Ascending aorta (tissue), 2 donors: Measurements from ENCODE around the gene MSL3. TPM values are rescaled to one million over a fixed set of nuclear protein-coding genes. Genes with fewer than 3 reads are reported as not detected.

Experiments used
- DNase-seq, 2 donors: peaks; one replicate each; pipeline ENCODE4 v3.0.0-alpha.2; 2019; ENCODE audit warnings: low spot score in 2 of 2
- H3K27ac ChIP-seq, 2 donors: fragments of 200-600 bp; sonication (generic); one replicate each; pipeline ENCODE4 v1.5.1; 2016 to 2017; ENCODE audit warnings: mild to moderate bottlenecking in 1 of 2
- H3K27me3 ChIP-seq: fragments of 200-600 bp; sonication (generic); one replicate; pipeline ENCODE4 v1.5.1; 2017
- H3K36me3 ChIP-seq, 2 donors: fragments of 200-600 bp; sonication (generic); one replicate each; pipeline ENCODE4 v1.5.1; 2016
- H3K4me1 ChIP-seq, 2 donors: fragments of 200-600 bp; sonication (generic); one replicate each; pipeline ENCODE4 v1.5.1; 2016 to 2017; ENCODE audit warnings: mild to moderate bottlenecking in 1 of 2
- H3K4me3 ChIP-seq, 2 donors: fragments of 200-600 bp; sonication (generic); one replicate each; pipeline ENCODE4 v1.5.1; 2016 to 2017; ENCODE audit warnings: mild to moderate bottlenecking in 1 of 2
- H3K9me3 ChIP-seq, 2 donors: fragments of 200-600 bp; sonication (generic); one replicate each; pipeline ENCODE4 v1.5.1; 2016
- intact Hi-C: fragments of 100-400 bp; cut with DNase I; formaldehyde crosslinking; loops from one replicate; pipeline ENCODE4 v1.15.1; 2023
- total RNA-seq: library from RNA; depleted of rRNA; stranded (reverse); fragments of >200 nt; gene quantifications from one replicate; pipeline ENCODE4 v1.1.0, GENCODE V29; 2016
- TF ChIP-seq, protein P1 (sequence below), 3 experiments: fragments of 200-600 bp in 2 of 3; fragments of 450-650 bp in 1 of 3; sonication (generic) in 2 of 3; IDR thresholded peaks; one replicate each; pipeline ENCODE4 v1.5.1; 2016 to 2019; ENCODE audit warnings: antibody characterized with exemption in 3 of 3, mild to moderate bottlenecking in 1 of 3, moderate library complexity in 1 of 3

MSL3 gene
- total RNA-seq, 1 donor from 2014 or later, result 28.5 TPM

DNA sequence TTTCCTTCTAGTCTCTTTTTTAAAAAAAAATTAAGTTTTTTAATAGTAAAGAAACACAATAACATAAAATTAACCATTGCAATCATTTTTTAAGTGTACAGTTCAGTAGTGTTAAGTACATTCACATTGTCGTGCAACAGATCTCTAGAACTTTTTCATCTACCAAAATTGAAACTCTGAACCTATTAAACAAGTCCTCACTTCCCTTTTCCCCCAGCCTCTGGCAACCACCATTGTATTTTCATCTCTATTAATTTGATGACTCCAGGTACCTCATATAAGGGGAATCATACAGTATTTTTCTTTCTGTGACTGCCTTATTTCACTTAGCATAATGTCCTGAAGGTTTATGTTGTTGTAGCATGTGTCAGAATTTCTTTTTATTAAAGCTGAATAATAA, 31.8 kb downstream of the MSL3 start:
- Histone ChIP-seq H3K4me1 (no peaks in the 10 kb centered on the region), H3K9me3 (no peaks in the 10 kb centered on the region), H3K36me3 (no peaks in the 10 kb centered on the region), H3K27me3 (no peaks in the 10 kb centered on the region), H3K27ac (no peak overlapping the region), H3K4me3 (no peak overlapping the region)
- DNase-seq, result no peak
- intact Hi-C loops, result no loop called here
- TF ChIP-seq, protein P1, sequence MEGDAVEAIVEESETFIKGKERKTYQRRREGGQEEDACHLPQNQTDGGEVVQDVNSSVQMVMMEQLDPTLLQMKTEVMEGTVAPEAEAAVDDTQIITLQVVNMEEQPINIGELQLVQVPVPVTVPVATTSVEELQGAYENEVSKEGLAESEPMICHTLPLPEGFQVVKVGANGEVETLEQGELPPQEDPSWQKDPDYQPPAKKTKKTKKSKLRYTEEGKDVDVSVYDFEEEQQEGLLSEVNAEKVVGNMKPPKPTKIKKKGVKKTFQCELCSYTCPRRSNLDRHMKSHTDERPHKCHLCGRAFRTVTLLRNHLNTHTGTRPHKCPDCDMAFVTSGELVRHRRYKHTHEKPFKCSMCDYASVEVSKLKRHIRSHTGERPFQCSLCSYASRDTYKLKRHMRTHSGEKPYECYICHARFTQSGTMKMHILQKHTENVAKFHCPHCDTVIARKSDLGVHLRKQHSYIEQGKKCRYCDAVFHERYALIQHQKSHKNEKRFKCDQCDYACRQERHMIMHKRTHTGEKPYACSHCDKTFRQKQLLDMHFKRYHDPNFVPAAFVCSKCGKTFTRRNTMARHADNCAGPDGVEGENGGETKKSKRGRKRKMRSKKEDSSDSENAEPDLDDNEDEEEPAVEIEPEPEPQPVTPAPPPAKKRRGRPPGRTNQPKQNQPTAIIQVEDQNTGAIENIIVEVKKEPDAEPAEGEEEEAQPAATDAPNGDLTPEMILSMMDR (IDR thresholded peaks at IDR 0.05), result no peak

DNA sequence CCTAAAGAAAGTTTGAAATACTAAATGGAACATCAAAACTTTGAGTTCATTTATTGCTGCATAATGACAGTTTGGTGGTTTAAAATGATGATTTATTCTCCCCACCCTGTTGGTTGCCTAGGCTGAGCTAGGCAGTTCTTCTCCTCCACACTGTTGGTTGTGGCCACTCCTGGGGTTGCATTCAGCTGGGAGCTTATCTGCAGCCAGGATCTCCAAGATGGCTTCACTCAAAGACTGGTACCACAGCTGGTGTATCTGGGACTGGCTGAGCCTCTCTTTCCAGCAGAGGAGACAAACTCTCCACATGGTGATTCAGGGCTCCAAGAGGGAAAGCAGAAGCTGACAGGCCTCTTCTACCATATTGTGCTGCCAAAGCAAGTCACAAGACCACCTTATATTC, 33.1 kb downstream of the MSL3 start:
- DNase-seq, result no peak
- Histone ChIP-seq H3K9me3 (no peaks in the 10 kb centered on the region), H3K4me3 (no peak overlapping the region), H3K36me3 (no peaks in the 10 kb centered on the region), H3K27me3 (no peaks in the 10 kb centered on the region), H3K4me1 (no peaks in the 10 kb centered on the region), H3K27ac (no peak overlapping the region)
- TF ChIP-seq, protein P1 (IDR thresholded peaks at IDR 0.05), result no peak
- intact Hi-C loops, result no loop called here

DNA sequence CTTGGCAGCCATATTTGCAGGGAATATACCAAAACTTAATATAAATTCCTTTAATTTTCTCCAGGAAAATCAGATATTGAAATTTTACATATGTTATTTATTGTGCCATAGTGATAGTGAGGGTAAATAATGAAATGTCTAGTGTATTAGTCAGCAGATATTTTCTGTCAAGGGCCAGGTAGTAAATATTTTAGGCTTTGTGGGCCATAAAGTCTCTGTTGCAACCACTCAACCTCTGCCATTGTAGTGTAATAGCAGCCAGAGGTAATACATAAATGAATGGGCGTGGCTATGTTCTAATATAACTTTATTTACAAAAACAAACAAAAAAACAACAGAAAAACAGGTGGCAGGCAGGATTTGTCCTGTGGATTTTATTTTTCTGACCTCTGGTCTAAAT, 33.5 kb downstream of the MSL3 start:
- DNase-seq, result no peak
- Histone ChIP-seq H3K27ac (no peak overlapping the region), H3K4me3 (no peak overlapping the region), H3K27me3 (no peaks in the 10 kb centered on the region), H3K4me1 (no peaks in the 10 kb centered on the region), H3K9me3 (no peaks in the 10 kb centered on the region), H3K36me3 (no peaks in the 10 kb centered on the region)
- TF ChIP-seq, protein P1 (IDR thresholded peaks at IDR 0.05), result no peak
- intact Hi-C loops, result no loop called here

DNA sequence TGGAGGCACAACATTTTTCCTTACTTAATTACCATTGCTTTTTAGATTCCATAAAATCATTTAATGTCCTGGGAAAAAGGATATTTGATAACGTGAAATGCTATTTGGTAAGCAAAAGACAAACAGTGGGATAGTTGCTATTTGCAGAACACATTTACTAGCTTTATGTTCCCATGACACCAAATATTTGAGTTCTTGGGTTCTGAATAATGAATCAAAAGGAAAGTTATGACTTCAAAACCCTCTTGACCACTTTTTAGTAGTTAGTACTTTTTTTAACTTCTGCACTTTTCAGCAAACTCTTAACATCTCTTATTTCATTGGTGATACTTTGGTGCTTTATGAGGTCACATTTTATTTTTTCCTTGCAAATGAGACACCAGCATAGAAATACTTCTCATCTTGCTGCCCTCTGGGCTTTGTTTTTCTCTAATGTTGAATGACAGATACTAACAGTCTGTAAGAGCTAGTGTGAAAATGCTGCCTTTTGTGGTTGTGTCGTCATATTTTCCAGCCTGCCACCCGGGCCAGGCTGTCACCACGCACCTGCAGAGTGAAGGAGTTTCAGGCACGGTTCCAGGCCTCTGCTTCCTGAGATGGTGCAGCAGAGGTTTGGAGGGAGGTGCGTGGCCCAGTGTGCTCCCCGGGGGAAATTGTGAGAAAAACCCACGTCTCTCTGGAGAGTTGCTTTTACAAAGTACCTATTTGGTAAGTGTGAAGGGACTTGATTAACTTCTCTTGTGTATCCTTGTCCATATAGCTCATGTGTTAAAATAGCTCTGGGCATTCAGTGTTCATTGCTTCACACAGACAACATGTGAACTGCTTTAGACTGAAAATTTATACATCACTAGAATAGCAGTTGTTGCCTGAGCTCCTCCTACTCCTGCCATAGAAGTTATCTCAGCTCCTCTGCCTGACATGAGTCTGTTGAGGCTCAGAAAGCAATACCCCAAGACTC, 34.7 kb downstream of the MSL3 start:
- TF ChIP-seq, protein P1 (IDR thresholded peaks at IDR 0.05), result no peak

DNA sequence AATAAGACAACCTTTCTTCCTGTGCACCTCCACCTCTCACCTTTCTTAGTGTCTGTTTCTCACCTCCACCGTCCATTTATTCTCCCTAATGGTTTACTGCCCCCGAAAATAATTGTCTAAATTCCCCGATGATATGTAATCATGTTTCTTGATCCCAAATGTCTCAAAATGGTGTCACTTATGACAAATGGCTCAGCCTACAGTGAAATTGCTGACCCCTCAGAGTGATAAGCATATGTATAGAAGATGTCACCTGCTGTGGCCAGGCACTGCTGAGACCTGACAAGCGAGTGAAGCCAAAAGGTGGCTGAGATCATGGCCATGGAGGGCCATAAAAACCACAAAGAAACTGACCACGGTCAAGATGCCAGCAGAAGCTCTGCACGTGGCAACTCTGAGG, 35.7 kb downstream of the MSL3 start:
- TF ChIP-seq, protein P1 (IDR thresholded peaks at IDR 0.05), result no peak
- Histone ChIP-seq H3K4me3 (no peak overlapping the region), H3K4me1 (no peaks in the 10 kb centered on the region), H3K27me3 (no peaks in the 10 kb centered on the region), H3K36me3 (no peaks in the 10 kb centered on the region), H3K27ac (no peak overlapping the region), H3K9me3 (no peaks in the 10 kb centered on the region)
- no peak for DNase-seq
- intact Hi-C loops, result no loop called here

More for the DNA sequence above, 34.7 kb downstream of the MSL3 start:
- intact Hi-C loops, result no loop called here
- Histone ChIP-seq H3K9me3 (no peaks in the 10 kb centered on the region), H3K4me3 (no peak overlapping the region), H3K27me3 (no peaks in the 10 kb centered on the region), H3K27ac (no peak overlapping the region), H3K36me3 (no peaks in the 10 kb centered on the region), H3K4me1 (no peaks in the 10 kb centered on the region)
- no peak for DNase-seq
